Measurements from ENCODE around the gene SPOCK1. TPM values are rescaled to one million over a fixed set of nuclear protein-coding genes. Genes with fewer than 3 reads are reported as not detected.

The SPOCK1 gene
- total RNA-seq, 1 donor = 231 TPM

DNA sequence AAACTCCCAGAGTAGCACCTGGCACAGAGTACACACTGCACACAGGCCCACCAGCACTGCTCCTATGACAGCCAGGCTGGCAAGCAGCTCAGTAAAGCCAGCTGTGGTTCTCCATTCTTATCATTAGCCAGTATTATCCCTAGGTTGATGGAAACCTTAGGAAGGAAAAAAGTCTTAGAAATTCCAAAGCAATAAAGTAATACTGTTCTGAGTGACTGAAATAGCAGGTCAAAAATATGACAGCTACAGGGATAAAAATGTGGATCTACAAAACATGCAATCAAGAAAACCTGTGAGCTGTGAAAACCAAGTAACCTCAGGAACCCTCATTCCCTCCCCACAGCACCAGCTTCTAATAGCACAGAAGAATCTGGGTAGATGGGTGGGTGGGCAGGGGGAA lies 403.5 kb downstream of the SPOCK1 start:
- H4K20me1 ChIP-seq (ENCODE audit: insufficient read depth, low read length) = peaks cover 30% of the 10 kb centered on the region
- H3K36me3 ChIP-seq (ENCODE audit: insufficient read depth, low read length) = no peaks in the 10 kb centered on the region
- peaks cover 33% of the 10 kb centered on the region for H3K4me1 ChIP-seq (ENCODE audit: insufficient read depth, low read length)
- H3K27ac ChIP-seq (ENCODE audit: low read depth, low read length) = no peak overlapping the region
- no peak overlapping the region for H3K4me2 ChIP-seq (ENCODE audit: insufficient read depth, low read length)
- no peaks in the 10 kb centered on the region for H3K79me2 ChIP-seq (ENCODE audit: insufficient read depth, low read length)
- H3K9me3 ChIP-seq (ENCODE audit: low read depth, low read length) = no peaks in the 10 kb centered on the region
- H3K27me3 ChIP-seq (ENCODE audit: insufficient read depth, low read length) = no peaks in the 10 kb centered on the region
- H2AFZ ChIP-seq (ENCODE audit: low read length) = no peak overlapping the region
- no peak overlapping the region for H3K4me3 ChIP-seq (ENCODE audit: insufficient read depth, low read length)
- TF ChIP-seq, protein P1, sequence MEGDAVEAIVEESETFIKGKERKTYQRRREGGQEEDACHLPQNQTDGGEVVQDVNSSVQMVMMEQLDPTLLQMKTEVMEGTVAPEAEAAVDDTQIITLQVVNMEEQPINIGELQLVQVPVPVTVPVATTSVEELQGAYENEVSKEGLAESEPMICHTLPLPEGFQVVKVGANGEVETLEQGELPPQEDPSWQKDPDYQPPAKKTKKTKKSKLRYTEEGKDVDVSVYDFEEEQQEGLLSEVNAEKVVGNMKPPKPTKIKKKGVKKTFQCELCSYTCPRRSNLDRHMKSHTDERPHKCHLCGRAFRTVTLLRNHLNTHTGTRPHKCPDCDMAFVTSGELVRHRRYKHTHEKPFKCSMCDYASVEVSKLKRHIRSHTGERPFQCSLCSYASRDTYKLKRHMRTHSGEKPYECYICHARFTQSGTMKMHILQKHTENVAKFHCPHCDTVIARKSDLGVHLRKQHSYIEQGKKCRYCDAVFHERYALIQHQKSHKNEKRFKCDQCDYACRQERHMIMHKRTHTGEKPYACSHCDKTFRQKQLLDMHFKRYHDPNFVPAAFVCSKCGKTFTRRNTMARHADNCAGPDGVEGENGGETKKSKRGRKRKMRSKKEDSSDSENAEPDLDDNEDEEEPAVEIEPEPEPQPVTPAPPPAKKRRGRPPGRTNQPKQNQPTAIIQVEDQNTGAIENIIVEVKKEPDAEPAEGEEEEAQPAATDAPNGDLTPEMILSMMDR (IDR thresholded peaks at IDR 0.05; ENCODE audit: extremely low read depth, low read depth, low read length) = no peak
- DNase-seq (ENCODE audit: insufficient read length, low spot score, missing footprints) = peak; percentile 51

DNA sequence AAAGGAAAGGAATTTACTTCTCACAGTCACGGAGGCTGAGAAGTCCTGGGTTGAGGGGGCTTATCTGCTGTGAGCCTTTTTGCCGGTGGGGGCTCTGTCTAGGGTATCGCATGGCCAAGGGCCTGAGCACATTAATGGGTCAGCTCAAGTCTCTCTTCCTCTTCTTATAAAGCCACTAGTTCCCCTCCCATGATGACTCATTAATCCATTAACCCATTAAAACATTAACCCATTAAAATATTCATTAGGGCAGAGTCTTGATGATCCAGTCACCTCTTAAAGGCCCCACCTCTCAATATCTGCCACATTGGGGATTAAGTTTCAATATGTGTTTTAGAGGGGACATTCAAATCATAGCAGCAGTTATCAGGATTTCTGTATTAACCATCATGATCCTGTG lies 406.3 kb downstream of the SPOCK1 start:
- no peaks in the 10 kb centered on the region for H3K27me3 ChIP-seq (ENCODE audit: insufficient read depth, low read length)
- no peak overlapping the region for H2AFZ ChIP-seq (ENCODE audit: low read length)
- no peak overlapping the region for H3K4me2 ChIP-seq (ENCODE audit: insufficient read depth, low read length)
- H3K79me2 ChIP-seq (ENCODE audit: insufficient read depth, low read length) = no peaks in the 10 kb centered on the region
- no peak overlapping the region for H3K27ac ChIP-seq (ENCODE audit: low read depth, low read length)
- H3K36me3 ChIP-seq (ENCODE audit: insufficient read depth, low read length) = no peaks in the 10 kb centered on the region
- H3K4me3 ChIP-seq (ENCODE audit: insufficient read depth, low read length) = no peak overlapping the region
- no peak for DNase-seq (ENCODE audit: insufficient read length, low spot score, missing footprints)
- H3K4me1 ChIP-seq (ENCODE audit: insufficient read depth, low read length) = peaks cover 33% of the 10 kb centered on the region
- H3K9me3 ChIP-seq (ENCODE audit: low read depth, low read length) = no peaks in the 10 kb centered on the region
- TF ChIP-seq, protein P1 (IDR thresholded peaks at IDR 0.05; ENCODE audit: extremely low read depth, low read depth, low read length) = no peak
- peaks cover 35% of the 10 kb centered on the region for H4K20me1 ChIP-seq (ENCODE audit: insufficient read depth, low read length)

DNA sequence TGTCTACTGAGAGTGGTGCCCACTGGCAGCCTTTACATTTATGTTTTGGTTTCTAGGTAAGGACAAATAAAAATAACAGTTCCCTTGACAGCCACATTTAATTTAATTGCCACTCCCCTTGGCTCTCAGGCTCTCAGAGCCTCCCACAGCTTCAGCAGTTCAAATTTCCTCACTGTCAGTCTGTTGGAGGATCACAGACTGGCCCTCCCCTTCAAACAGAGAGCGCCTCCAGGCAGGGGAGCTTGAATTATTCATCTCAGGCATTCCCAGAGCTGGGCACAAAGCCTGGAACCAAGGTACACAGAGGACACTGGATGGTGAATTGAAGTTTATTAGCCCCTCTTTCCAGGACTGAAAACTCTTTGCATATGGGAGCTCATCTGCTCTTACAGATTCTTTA lies 407.7 kb downstream of the SPOCK1 start:
- H3K4me2 ChIP-seq (ENCODE audit: insufficient read depth, low read length) = no peak overlapping the region
- H3K9me3 ChIP-seq (ENCODE audit: low read depth, low read length) = no peaks in the 10 kb centered on the region
- no peak for DNase-seq (ENCODE audit: insufficient read length, low spot score, missing footprints)
- peaks cover 24% of the 10 kb centered on the region for H4K20me1 ChIP-seq (ENCODE audit: insufficient read depth, low read length)
- H3K27ac ChIP-seq (ENCODE audit: low read depth, low read length) = no peak overlapping the region
- H3K79me2 ChIP-seq (ENCODE audit: insufficient read depth, low read length) = no peaks in the 10 kb centered on the region
- TF ChIP-seq, protein P1 (IDR thresholded peaks at IDR 0.05; ENCODE audit: extremely low read depth, low read depth, low read length) = no peak
- no peak overlapping the region for H2AFZ ChIP-seq (ENCODE audit: low read length)
- H3K4me3 ChIP-seq (ENCODE audit: insufficient read depth, low read length) = no peak overlapping the region
- peaks cover 23% of the 10 kb centered on the region for H3K4me1 ChIP-seq (ENCODE audit: insufficient read depth, low read length)
- no peaks in the 10 kb centered on the region for H3K27me3 ChIP-seq (ENCODE audit: insufficient read depth, low read length)
- no peaks in the 10 kb centered on the region for H3K36me3 ChIP-seq (ENCODE audit: insufficient read depth, low read length)

DNA sequence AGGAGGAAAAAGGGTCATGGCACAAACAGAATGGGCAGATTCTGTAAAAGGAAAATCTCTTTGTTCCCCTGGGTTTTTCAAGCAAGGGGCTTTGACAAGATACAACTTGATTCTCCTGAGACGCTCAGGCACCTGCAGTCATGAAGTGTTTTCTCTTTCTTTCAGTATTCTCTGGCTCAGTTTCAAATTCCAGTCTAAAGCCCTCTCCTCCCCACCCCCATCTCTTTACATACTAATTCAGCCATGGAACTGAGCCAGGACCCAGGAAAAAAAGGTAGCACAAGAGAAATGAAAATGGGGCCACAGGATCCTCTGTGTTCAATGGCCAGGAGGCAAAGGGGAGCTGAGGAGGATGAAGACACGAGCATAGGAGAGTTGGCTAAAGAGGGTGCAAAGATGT lies 408.4 kb downstream of the SPOCK1 start:
- H3K4me2 ChIP-seq (ENCODE audit: insufficient read depth, low read length) = no peak overlapping the region
- no peak overlapping the region for H3K27ac ChIP-seq (ENCODE audit: low read depth, low read length)
- H3K9me3 ChIP-seq (ENCODE audit: low read depth, low read length) = no peaks in the 10 kb centered on the region
- H3K36me3 ChIP-seq (ENCODE audit: insufficient read depth, low read length) = no peaks in the 10 kb centered on the region
- H2AFZ ChIP-seq (ENCODE audit: low read length) = no peak overlapping the region
- no peak for DNase-seq (ENCODE audit: insufficient read length, low spot score, missing footprints)
- H3K4me1 ChIP-seq (ENCODE audit: insufficient read depth, low read length) = peaks cover 16% of the 10 kb centered on the region
- H4K20me1 ChIP-seq (ENCODE audit: insufficient read depth, low read length) = peaks cover 27% of the 10 kb centered on the region
- no peak overlapping the region for H3K4me3 ChIP-seq (ENCODE audit: insufficient read depth, low read length)
- TF ChIP-seq, protein P1 (IDR thresholded peaks at IDR 0.05; ENCODE audit: extremely low read depth, low read depth, low read length) = no peak
- no peaks in the 10 kb centered on the region for H3K79me2 ChIP-seq (ENCODE audit: insufficient read depth, low read length)
- no peaks in the 10 kb centered on the region for H3K27me3 ChIP-seq (ENCODE audit: insufficient read depth, low read length)
